ENCODE results near the gene LDHA.

LDHA gene

DNA sequence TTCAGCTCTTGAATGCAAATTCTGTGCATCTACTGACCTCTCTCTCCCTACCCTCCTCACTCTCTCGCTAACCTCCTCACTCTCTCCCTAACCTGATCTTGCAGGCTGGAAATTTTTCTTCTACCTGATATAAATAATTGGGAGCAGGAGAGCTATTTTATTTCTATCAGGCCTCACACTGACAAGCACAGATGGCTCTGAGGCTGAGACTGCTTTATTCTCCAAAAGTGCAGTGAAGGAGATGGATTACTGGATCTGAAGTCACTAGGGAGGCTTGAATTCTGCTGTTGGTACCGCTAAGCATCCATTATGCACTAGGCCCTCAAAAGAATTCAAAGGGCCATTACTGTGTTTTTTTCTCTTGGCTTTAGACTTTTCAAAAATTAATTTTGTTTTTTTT is 19.4 kb upstream of the LDHA start:
- TF ChIP-seq CTCF (IDR thresholded peaks at IDR 0.05; ENCODE audit: borderline replicate concordance, control extremely low read depth, extremely low read depth, insufficient read depth, missing control alignments): no peak
- no peak for DNase-seq (ENCODE audit: low spot score)

DNA sequence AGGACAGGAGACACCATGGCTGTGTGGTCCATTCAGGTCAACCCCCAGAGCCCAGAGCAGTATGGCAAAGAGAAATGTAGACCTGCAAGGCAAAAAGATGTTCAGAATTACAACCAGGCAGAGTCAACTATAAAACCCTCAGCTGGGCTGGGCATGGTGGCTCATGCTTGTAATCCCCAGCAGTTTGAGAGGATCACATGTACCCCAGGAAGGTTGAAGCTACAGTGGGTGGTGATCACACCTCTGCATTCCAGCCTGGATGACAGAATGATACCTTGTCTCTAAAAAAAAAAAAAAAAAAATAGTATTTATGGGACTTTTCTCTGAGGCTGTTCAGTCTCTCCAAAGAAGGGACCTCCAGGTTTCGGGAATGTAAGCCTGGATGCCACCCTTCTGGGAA is 18.4 kb upstream of the LDHA start:
- DNase-seq (ENCODE audit: low spot score): no peak
- no peak for TF ChIP-seq CTCF (IDR thresholded peaks at IDR 0.05; ENCODE audit: borderline replicate concordance, control extremely low read depth, extremely low read depth, insufficient read depth, missing control alignments)
- in situ Hi-C loops (cut with MboI; ENCODE audit: low sequenced_read_pairs, unreplicated experiment): no loop called here

More for the DNA sequence above, 19.4 kb upstream of the LDHA start:
- in situ Hi-C loops (cut with MboI; ENCODE audit: low sequenced_read_pairs, unreplicated experiment): no loop called here

GRCh38 chr11:18379201-18379600 is 15.2 kb upstream of the LDHA start:
- no peak for DNase-seq (ENCODE audit: low spot score)
- in situ Hi-C loops (cut with MboI; ENCODE audit: low sequenced_read_pairs, unreplicated experiment): no loop called here
- TF ChIP-seq CTCF (IDR thresholded peaks at IDR 0.05; ENCODE audit: borderline replicate concordance, control extremely low read depth, extremely low read depth, insufficient read depth, missing control alignments): no peak

- DNase-seq (ENCODE audit: low spot score): peak; percentile 78
- in situ Hi-C loops (cut with MboI; ENCODE audit: low sequenced_read_pairs, unreplicated experiment): no loop called here
- TF ChIP-seq CTCF (IDR thresholded peaks at IDR 0.05; ENCODE audit: borderline replicate concordance, control extremely low read depth, extremely low read depth, insufficient read depth, missing control alignments): no peak
Observed at GRCh38 chr11:18383388-18384156, 10.8 kb upstream of the LDHA start.

DNA sequence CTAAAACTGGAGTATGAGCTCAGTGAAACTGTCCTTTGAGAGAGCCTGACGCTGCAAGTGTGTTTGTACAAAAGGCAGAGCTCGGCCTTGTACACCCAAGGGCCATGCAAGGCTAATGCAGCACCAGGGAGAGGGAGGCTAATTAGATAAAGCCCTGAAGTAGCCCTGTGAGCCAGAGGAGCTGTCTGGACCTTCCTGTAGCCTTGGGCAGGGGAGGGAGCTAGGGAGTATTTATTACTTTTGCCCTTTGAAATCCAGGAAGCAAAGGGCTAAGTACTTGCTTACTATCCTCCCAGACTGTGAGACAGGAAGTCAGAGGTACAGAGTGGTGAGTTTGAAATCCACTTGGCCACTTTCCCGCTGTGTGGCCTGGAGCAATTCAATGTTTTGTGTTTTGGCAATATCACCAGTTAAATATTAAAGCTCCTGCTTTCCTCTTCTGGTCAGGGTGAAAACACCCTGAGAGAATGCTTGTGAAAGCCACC is 10.2 kb upstream of the LDHA start:
- in situ Hi-C loops (cut with MboI; ENCODE audit: low sequenced_read_pairs, unreplicated experiment): no loop called here
- no peak for DNase-seq (ENCODE audit: low spot score)
- TF ChIP-seq CTCF (IDR thresholded peaks at IDR 0.05; ENCODE audit: borderline replicate concordance, control extremely low read depth, extremely low read depth, insufficient read depth, missing control alignments): no peak

- in situ Hi-C loops (cut with MboI; ENCODE audit: low sequenced_read_pairs, unreplicated experiment): no loop called here
- TF ChIP-seq CTCF (IDR thresholded peaks at IDR 0.05; ENCODE audit: borderline replicate concordance, control extremely low read depth, extremely low read depth, insufficient read depth, missing control alignments): no peak
- no peak for DNase-seq (ENCODE audit: low spot score)
Observed at GRCh38 chr11:18390088-18390487, 4.3 kb upstream of the LDHA start.

Data from GM13976 (cell line).